GM19035 (cell line): ENCODE data around the gene SLC34A1.

Source experiments
- ATAC-seq: cut with Tn5 transposase; IDR thresholded peaks from one replicate; pipeline ENCODE4 v1.9.1; 2021; ENCODE audit not compliant: unreplicated experiment

Gene SLC34A1

DNA sequence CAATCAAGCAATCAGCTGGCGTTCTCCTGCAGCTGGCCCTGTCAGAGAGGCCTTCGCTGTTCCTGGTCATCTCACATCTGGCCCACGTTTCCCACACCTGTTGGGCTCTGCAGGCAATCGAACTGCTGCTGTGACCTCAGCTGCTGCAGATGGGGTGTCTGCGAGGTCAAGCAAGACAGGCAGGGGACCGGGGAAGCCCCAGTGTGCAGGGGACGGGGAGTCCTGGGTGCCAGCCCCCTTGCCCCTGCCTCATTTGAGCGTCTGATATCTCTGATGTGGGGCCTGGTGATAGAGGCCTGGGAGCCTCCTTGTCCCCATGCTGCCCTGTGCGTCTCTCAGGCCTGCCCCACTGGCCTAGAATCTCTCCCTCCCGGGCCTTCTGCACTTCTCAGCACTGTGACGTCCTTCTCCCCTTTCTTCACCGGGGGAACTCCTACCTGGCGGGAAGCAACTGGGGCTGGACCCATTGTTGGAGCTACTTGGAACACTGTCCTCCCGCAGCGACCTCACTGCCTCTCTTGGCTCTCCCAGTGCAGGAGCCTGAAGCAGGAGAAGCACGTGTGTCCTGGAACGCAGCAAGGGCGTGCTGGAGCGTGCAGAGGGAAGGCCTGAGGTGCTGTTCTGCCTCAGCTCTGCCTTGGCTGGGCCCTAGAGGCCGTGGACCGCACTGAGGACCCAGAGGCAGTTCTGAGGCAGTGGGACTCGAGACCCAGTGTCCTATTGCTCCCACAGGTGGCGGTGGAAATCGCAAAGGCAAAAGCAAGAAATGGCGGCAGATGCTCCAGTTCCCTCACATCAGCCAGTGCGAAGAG, 46.1 kb downstream of the SLC34A1 start:
- ATAC-seq, result no peak

DNA sequence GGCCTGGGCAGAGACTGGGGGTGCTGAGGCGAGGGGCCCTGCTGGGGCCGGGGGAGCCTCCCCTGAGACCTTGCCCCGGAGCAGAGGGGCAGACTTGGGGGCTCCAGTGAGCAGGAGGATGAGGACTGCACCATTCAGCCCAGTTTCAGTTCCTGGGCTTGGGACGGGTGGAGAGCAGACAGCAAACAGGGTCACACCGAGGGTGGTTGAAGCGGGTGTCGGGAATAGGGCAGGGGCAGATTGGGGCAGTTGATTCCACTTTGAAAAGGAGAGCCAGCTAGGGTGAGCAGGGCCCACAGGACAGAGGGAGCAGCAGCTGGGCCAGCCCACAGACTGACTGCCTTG, 46.7 kb downstream of the SLC34A1 start:
- no peak for ATAC-seq

GRCh38 chr5:177431317-177432142, 47.3 kb downstream of the SLC34A1 start:
- ATAC-seq, result peak; percentile 38

DNA sequence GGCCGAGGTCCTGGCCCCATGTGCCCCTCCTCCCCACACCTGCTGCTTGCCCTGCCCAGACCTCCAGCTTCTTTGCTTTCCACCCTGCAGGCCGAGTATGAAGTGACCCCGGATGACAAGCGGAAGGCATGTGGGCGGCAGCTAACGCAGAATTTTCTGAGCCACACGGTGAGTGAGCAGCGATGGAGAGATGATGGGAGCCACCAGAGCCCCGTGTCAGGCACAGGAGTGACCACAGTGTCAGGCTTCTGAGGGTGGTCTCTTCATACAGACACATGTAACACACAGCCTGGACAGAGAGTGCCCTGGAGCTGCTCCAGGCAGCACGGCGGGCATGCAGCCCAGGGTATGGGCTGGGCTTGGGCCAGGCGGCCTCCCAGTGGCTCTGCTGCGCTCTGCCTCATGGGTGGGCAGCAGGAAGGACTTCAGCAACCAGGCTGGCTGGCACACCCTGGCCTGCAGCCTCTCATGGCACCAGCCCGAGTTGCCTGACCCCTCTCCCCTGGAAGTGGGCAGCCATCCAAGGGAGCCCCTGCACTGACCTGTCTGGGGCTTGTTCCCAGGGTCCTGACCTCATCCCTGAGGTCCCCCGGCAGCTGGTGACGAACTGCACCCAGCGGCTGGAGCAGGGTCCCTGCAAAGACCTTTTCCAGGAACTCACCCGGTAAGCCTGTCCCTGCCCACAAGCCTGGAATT, 48.1 kb downstream of the SLC34A1 start:
- no peak for ATAC-seq

- no peak for ATAC-seq
These were observed 48.8 kb downstream of the SLC34A1 start for GRCh38 chr5:177432839-177433657.

DNA sequence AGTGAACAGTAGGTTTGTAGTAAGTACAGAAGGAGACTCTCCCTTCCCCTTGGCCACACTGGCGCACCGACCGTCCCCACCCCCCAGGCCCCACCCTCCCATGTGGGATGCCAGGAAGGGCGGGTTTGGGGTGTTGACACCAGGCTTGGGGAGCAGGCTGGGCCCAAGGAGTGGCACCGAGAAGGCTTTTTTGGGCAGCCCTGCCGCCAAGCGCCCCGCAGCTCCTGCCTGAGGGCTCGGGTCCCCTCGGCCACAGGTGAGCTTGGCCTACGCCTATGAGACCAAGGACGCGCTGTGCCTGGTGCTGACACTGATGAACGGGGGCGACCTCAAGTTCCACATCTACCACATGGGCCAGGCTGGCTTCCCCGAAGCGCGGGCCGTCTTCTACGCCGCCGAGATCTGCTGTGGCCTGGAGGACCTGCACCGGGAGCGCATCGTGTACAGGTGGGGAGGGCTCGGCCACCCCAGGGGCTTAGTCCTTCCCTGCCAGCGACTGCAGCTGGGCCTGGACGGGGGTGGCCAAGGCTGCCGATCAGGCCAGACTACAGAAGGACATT, 49.5 kb downstream of the SLC34A1 start:
- ATAC-seq, result no peak

- ATAC-seq, result no peak
These were observed 50.2 kb downstream of the SLC34A1 start for GRCh38 chr5:177434437-177434836.

DNA sequence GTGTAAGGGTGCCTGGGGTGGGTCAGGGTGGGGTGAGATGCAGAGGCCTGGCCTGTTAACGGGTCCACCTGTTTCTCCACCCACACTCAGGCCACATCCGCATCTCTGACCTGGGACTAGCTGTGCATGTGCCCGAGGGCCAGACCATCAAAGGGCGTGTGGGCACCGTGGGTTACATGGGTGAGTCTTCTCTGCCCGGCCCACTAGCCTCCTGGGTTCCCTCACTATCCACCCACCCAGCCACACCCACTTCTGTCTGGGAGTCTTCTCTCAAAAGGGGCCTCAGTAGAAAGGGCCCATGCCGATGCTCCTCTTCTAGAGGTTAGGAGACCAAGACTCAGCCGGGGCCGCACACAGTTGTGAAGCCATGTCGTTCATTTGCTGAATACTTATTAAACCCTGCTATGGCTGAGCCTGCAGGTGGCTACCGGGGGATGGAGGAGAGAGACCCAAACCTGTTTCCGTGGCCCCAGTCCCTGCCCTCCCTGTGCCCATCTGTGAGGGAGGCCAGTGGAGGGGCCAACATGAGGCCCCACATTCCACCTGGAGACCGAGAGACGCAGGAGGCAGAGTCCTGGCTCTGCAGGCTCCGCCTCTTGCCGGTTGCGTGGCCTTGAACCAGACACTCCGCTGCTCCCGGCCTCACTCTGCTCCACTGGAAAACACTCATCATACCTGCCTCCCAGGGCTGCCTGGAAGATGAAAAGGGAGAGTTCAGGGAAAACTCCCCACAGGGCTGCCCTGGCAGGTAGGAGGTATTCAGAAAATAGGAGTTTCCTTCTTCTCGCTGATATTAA, 50.9 kb downstream of the SLC34A1 start:
- no peak for ATAC-seq

GRCh38 chr5:177435847-177436536, 51.8 kb downstream of the SLC34A1 start:
- no peak for ATAC-seq

- ATAC-seq, result no peak
These were observed 53.4 kb downstream of the SLC34A1 start for GRCh38 chr5:177437623-177438022.

DNA sequence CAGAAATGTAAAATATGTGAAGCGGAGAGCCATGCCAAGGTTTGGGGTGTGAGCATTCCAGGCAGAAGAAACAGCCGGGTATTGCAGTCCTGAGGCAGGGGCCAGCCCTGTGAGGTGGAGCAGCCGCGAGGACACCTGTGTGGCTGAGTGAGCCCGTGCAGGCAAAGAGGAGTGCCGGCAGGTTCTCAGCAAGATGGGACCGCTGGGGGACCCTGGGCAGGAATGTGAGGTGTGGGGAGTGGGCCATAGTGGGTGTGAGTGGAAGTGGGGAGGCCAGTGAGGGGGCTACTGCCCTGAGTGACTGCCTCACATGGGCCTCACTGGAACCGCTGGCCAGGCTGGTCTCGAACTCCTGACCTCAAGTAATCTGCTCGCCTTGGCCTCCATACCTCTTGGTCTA, 54.2 kb downstream of the SLC34A1 start:
- no peak for ATAC-seq

GRCh38 chr5:177439518-177440053, 55.4 kb downstream of the SLC34A1 start:
- ATAC-seq, result no peak

- ATAC-seq, result no peak
These were observed 56.2 kb downstream of the SLC34A1 start for GRCh38 chr5:177440211-177440989.

GRCh38 chr5:177440990-177441780, 57.0 kb downstream of the SLC34A1 start:
- ATAC-seq, result no peak

DNA sequence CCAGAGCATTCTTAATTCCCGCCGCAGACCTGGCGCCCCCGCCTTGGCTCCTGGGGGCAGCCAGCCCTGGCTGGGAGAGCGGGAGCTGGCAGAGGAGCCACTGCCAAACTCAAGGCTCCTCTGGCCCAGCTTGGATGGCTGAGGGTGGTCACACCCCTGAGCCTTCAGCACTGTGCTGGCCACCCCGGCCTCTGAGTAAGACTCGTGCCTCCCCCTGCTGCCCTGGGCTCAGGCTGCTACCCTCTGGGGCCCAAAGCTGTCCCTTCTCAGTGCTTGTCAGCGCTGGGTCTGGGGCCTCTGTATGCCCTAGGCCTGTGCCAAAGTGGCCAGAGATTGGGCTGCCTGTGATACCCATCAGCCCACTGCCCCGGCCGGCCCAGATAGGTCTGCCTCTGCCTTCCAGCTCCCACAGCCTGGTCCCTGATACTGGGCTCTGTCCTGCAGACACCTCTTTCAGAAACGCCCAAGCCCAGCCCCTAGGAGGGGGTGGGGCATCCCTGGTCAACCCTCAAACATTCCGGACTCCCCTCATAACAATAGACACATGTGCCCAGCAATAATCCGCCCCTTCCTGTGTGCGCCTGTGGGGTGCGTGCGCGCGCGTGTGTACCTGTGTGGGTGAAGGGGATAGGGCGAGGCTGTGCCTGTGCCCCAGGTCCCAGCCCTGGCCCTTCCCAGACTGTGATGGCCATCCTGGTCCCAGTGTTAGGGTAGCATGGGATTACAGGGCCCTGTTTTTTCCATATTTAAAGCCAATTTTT, 58.0 kb downstream of the SLC34A1 start:
- ATAC-seq, result no peak

GRCh38 chr5:177443144-177443983, 59.1 kb downstream of the SLC34A1 start:
- no peak for ATAC-seq
